ENCODE data around the gene ZNF277.

ZNF277 gene

DNA sequence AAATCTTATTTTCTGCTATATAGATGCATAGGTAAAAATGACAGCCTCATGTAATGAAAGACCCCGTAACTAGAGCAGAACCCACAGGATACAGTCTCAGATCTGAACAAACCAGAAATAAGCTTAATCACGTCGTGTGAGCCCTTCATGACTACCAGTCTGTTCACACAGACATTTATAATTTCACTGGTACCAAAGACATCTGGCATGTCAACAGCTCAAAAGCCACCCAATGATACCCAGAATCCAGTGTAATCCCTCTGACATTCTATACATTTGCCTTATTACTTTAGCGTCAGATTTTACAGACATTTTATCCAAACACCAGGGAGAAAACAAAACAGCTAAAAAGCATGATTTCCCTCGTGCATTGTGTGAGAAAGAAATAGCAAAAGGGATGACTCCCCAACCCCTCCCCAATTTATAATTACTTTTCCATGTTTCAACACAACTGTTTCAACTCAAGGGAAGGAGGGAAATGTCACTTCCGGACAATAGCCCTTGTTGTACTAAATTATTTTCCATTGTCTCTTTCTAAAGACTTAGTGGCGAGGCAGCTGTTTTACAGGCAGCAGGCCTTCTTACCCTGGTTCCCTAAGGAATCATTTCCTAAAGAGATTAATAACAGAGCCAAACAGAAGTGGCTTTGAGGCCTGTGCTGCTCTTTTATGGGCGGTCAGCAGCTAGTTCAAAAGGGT, 33.5 kb upstream of the ZNF277 start:
- DNase-seq (ENCODE audit: low read depth in 2 of 2) = peak; percentile 55
- H3K4me3 ChIP-seq (replicated peaks in 1 of 2; ENCODE audit: low read depth in 2 of 2, low read length in 2 of 2) = no peak overlapping the region
- TF ChIP-seq, protein P1, sequence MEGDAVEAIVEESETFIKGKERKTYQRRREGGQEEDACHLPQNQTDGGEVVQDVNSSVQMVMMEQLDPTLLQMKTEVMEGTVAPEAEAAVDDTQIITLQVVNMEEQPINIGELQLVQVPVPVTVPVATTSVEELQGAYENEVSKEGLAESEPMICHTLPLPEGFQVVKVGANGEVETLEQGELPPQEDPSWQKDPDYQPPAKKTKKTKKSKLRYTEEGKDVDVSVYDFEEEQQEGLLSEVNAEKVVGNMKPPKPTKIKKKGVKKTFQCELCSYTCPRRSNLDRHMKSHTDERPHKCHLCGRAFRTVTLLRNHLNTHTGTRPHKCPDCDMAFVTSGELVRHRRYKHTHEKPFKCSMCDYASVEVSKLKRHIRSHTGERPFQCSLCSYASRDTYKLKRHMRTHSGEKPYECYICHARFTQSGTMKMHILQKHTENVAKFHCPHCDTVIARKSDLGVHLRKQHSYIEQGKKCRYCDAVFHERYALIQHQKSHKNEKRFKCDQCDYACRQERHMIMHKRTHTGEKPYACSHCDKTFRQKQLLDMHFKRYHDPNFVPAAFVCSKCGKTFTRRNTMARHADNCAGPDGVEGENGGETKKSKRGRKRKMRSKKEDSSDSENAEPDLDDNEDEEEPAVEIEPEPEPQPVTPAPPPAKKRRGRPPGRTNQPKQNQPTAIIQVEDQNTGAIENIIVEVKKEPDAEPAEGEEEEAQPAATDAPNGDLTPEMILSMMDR (IDR thresholded peaks at IDR 0.05; ENCODE audit: low read depth, low read length) = no peak

DNA sequence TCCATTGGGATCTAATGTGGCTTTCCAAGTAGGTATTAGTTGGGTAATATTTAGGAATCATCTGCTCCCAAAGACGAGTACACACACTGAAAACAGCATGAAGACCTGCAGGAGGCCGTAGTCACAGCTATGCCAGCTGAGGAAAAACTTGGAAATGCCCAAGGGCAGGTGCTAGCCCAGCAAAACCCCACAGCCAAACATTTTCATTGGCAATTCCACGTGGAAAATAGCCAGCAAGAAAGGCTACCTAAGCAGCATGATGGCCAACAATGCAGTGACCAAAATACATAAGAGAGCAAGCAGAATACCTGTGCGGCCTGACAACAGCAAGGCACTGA, 33.0 kb upstream of the ZNF277 start:
- DNase-seq (ENCODE audit: low read depth in 2 of 2) = no peak
- TF ChIP-seq, protein P1 (IDR thresholded peaks at IDR 0.05; ENCODE audit: low read depth, low read length) = no peak
- no peak overlapping the region for H3K4me3 ChIP-seq (replicated peaks in 1 of 2; ENCODE audit: low read depth in 2 of 2, low read length in 2 of 2)

DNA sequence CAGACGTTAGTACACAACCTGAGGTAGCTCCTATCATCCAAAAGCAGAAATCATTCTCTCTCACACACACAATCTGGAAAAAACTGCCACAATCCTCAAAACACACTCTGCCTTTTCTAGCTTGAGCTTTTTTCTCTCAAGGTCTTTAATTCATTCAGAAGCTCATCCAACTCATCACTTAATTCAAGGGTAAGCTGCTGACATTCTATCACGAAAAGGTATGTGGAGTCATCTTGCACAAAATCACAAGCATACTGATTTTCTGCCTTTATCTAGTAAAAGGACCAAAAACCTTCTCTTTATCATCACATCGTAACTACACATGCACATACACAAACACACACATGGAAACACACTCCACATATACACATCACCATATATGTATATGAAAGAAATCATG, 32.3 kb upstream of the ZNF277 start:
- no peak overlapping the region for H3K4me3 ChIP-seq (replicated peaks in 1 of 2; ENCODE audit: low read depth in 2 of 2, low read length in 2 of 2)
- DNase-seq (ENCODE audit: low read depth in 2 of 2) = no peak
- TF ChIP-seq, protein P1 (IDR thresholded peaks at IDR 0.05; ENCODE audit: low read depth, low read length) = no peak

DNA sequence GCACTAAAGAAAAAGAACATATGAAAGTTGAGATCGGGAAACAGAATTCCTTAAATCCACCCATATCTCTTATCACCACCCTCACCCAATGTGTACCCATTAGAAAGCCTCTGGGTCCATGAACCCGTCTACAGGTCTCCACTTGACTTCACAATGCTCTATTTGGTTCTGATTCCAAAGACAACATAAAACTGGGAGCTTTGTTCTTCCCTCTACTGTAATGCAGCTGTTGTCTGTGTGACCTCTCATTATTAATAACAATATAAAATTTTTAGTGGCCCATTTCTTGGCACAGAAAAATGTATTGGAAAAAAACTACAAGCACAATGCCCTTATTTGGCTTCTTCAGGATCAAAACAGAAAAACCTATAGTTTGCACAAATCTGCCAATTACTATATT, 30.3 kb upstream of the ZNF277 start:
- H3K4me3 ChIP-seq (replicated peaks in 1 of 2; ENCODE audit: low read depth in 2 of 2, low read length in 2 of 2) = no peak overlapping the region
- TF ChIP-seq, protein P1 (IDR thresholded peaks at IDR 0.05; ENCODE audit: low read depth, low read length) = no peak
- no peak for DNase-seq (ENCODE audit: low read depth in 2 of 2)

DNA sequence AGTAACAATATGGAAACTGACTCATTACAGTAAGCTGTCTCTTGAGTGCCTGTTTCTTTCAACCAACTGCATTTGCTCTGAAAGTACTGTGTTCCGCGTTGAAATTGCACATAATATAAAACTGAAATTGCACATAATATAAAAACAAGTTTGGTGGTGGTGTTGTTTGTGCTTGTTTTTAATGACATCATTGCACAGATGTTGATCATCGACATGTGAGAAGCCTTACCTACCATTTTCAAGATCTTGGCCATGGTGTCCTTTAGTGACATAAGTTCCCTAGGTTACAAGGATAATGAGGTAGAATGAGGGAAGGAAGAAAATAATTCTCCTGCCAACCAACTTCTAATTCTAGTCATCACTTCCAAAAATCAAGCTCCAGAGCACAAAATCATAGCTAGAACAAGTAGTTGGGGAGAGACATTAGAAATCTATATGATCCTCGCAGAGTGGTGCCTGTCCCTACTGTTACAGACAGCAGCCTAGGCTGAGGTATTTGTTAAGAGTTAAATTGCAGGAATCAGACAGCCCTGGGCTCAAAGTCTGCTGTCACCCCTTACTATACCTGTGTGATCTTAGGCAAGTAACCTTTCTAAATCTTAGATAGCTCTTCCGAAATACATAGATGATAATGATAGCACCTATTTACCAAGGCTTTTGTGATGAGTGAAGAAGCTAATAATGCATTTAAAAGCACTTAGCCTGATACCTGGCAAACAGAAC, 29.6 kb upstream of the ZNF277 start:
- TF ChIP-seq, protein P1 (IDR thresholded peaks at IDR 0.05; ENCODE audit: low read depth, low read length) = no peak
- H3K4me3 ChIP-seq (replicated peaks in 1 of 2; ENCODE audit: low read depth in 2 of 2, low read length in 2 of 2) = no peak overlapping the region
- no peak for DNase-seq (ENCODE audit: low read depth in 2 of 2)

DNA sequence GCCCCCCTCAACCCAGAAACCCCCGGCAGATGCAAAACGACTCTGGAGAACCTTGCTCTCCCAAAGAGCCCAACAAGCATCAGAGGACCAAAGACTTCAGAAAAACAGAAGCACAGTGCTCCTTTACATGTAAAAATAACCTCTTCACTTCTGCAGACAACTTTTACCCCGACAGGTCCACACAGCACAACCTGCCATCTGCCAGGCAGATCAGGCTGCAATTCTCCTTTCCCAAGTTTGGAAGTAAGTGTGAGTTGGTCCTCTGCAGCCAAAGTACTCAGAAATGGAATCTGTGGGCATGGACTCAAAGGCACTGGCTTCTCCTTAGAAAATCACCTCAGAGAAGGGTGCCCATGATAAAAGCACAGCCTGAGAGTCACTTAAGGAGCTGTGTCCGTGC, 26.3 kb upstream of the ZNF277 start:
- H3K4me3 ChIP-seq (replicated peaks in 1 of 2; ENCODE audit: low read depth in 2 of 2, low read length in 2 of 2) = no peak overlapping the region
- TF ChIP-seq, protein P1 (IDR thresholded peaks at IDR 0.05; ENCODE audit: low read depth, low read length) = no peak
- DNase-seq (ENCODE audit: low read depth in 2 of 2) = no peak

All from cardiac fibroblast (primary cell).